ENCODE data around the gene XCL2.
"Not testable (repeated sequence)": the region's sequence is repeated elsewhere in the genome, so short reads cannot be mapped to it uniquely, and the experiment has no call there.

Gene XCL2, protein sequence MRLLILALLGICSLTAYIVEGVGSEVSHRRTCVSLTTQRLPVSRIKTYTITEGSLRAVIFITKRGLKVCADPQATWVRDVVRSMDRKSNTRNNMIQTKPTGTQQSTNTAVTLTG

DNA sequence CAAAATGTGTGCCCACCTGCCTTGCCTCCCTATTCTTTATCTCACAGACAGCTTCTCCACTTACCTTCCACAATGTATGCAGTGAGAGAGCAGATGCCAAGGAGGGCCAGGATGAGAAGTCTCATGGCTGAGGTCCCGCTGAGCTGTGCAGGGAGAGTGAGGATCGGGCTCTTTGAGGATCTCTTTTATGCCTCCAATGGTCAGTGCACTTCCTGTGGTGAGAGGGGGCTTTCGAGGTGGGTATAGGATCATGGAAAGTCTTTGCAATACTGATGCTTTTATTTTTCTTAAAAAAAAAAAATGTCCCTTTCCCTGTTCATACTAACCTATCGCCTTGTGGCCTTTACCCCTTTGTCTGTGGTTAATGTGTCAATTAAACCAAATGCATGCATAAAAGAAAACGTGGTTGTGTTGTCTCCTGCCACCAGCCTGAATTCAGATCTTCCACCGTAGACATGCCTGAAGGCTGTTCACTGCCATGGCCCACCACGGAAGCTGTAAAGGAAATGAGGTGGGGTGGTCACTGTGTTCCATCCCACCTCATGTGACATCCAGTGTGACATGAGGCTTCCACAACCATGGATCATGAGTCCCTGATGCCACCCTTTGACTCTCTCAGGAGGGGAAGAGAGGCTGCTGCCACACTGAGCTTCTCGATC lies at the start of gene XCL2:
Gene XCL2 (minus strand): TSS at position 158 of the 659 bp plus-strand sequence. CDS start 33 bp downstream, at position 125.
- not testable (repeated sequence) for DNase-seq (ENCODE audit: low read depth)

DNA sequence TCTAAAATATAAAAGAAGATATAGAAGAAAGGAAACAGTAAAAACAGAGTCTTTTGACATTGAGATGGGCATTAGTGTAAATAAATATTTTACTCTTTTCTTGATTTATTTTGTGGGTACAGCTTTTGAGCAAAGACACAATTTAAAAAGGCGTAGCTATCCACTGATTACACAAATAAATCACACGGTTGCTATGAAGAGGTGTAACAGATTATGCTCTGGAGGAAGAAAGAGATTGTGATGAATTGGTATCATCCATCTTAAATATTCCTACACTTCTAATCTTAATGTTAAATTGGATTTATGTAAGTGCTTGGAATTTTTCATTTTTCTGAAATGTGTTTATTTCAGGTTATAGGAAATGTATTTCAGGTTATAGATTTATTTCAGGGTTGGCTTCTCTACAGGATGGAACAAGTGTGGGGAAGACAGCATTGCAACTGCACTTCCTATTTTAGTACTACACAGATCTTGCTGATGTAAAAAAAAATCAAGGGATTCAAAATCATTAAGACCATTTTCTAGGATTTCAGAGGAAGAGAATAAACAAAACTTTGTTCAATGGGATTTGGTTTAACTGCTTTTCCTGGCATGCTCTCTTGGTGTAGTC lies 47.9 kb upstream of the XCL2 start:
- DNase-seq (ENCODE audit: low read depth) = no peak

DNA sequence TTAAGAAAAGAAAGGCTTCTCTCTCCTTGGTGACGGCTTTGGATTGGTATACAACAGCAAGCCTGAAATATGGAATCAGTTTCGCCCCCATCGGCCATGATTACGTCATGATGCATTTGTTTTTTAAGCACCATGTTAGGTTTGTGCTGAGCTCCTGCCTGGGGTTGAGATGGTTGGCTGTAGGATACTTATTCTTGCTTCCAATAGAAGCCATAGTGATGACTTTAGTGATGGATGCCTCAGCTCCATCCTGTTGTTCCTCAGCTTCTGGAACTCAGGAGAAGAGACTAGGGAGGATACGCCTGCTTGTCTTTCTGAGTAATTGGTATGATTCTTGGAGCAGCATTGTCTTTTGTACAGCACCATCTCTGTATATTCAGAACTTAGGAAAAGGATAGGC lies 47.3 kb upstream of the XCL2 start:
- no peak for DNase-seq (ENCODE audit: low read depth)

DNA sequence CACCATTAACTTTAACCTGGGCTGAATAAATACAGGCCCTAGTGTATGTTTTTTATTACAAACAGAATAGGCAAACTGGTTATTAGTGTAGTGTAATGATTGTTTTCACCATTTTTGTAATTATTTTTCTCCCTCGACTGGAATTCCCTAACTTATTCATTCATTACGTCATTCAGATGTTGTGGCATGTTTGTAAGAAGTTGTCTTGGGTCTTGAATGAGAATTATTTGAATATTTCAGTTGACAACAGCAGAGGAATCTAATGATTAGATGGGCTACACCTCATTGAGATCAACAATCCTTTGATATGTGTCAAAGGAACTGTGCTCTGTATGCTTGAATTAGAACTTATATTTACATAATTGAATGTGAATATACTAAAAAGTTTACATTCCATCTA lies 45.4 kb upstream of the XCL2 start:
- no peak for DNase-seq (ENCODE audit: low read depth)

DNA sequence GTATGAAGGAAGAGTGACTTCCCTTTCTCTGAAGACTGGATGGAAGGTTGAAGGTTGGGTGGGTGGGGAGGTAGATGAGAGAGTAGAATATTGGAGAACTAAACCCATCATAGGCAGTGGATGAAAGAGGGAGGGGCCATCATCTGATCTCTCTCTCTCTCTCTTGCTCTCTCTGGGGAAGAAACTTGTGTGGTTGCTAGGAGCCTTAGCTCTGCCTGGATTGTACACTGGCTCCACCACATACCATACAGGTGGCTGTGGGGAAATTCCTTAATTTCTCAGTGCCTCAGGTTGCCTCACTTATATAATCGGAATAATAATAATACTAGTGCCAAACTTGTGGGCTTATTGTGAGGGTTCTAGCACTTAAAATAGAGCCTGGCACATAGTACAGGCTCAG lies 42.1 kb upstream of the XCL2 start:
- DNase-seq (ENCODE audit: low read depth) = no peak

DNA sequence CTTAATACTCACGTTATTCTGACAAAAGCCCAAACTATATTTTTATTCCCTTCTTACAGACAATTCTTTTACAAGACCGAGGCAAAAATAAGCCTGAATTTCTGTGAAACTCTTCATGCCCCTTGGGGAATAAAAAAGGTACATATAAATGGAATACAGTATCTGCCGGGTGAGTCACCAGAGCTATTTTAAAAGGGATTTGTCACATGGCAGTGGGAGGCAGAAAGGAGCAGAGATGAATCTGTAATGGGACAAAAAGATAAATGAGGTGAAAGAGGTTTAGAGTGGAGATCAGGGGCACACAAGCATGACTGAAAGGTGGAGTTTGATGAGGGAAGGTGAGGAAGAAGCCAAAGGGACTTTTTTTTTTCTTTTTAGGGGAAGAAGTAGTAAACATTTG lies 41.4 kb upstream of the XCL2 start:
- DNase-seq (ENCODE audit: low read depth) = no peak

DNA sequence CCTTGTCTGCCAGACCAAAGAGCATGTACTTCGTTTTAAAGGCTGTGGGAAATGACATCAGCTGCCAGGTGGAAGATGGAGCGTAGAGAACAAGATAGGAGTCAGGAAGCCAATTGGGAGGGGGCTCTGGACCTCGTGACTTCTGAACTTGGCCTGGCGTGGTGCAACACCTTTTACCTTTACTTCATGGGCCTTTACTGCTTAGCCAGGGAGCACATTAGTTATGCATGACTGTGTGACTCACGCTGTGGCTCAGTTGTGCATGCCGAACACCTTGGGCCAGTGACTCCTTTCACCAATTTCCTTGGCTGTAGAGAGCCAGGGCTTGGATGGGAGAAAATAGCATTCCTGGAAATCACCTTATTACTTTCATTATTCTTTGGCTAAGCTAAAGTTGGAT lies 39.8 kb upstream of the XCL2 start:
- DNase-seq (ENCODE audit: low read depth) = no peak

DNA sequence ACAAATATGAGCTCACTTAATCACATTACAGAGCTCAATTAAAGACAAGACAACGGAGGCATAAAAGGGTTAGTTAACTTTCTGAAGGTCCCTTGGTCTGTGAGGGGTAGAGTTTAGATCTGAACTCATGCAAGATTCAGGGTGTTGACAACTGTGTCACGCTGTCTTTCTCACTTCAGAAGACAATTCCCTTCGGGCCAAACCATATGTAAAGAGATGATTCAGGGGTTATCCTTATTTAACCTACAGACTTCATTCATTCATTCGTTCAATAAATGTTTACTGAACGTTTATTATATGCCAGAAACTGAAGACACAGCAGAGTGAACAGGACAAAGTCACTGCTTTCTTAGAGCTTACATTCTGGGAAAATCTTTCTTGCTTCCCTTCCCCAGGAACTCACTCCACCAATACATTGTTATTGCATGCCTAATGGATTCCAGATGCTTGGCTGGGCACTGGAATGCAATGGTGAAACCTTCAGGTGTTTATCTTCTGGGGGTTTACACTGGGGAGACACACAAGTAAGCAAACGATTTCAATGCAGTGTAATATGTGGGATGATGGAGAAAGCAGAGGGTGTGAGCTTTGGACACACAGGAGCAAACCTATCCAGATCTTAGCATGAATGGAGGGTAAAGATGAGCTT lies 39.0 kb upstream of the XCL2 start:
- no peak for DNase-seq (ENCODE audit: low read depth)

DNA sequence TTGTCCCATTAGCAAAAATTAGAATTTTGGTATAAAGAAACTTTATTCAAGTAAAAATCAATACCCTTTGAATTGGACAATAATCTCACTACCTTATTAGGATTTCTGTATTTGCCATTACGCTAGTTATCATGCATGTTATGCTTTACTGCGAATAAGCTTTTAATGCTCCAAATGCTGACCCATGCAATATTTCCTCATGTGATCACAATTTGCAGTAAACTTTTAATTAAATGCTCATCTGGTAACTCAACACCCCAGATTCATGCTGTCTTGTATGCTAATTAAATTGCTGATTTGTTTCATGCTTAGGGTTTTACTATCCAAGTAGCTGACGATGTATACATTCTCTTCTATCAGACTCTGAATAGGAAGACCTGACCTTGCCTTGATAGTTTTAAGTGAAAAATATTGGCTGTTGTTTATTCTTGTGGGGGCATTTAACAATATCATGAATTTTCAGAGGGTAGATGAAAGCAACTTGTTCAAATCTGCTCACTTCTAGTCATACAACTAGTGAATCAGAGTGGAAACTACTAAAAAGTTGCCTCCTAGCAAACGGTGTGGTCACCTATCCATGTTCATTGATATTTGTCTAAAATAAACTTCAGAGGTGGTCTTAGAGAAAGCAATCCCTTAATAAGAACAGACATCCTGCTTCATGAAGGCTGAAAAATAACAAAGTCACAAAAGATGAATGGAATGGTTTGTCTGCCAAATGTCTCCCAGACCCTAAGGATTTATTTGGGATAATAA lies 38.2 kb upstream of the XCL2 start:
- DNase-seq (ENCODE audit: low read depth) = no peak

DNA sequence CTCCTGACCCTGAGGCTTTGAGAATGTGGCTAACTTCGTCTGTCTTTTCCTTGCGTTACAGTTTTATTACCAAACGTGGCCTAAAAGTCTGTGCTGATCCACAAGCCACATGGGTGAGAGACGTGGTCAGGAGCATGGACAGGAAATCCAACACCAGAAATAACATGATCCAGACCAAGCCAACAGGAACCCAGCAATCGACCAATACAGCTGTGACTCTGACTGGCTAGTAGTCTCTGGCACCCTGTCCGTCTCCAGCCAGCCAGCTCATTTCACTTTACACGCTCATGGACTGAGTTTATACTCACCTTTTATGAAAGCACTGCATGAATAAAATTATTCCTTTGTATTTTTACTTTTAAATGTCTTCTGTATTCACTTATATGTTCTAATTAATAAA lies 37.2 kb upstream of the XCL2 start:
- not testable (repeated sequence) for DNase-seq (ENCODE audit: low read depth)

DNA sequence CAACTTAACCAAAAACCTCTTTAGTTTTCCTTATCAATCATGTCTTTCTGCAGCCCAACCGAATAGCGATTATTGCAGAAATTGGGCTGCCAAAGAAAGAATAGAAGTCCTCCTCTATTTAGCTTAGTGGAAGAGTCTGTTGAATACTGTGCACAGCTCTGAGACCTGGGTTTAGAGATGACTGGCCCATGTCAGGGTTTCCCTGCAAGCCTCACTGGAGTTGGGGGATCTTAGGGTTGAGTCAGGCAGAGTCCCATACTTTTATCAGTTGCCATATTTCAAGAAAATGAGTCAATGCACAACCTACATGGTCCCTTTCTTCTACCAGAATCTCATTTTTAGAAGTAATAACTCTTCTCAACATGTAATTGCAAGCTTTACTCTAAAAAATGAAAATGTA lies 36.5 kb upstream of the XCL2 start:
- not testable (repeated sequence) for DNase-seq (ENCODE audit: low read depth)

DNA sequence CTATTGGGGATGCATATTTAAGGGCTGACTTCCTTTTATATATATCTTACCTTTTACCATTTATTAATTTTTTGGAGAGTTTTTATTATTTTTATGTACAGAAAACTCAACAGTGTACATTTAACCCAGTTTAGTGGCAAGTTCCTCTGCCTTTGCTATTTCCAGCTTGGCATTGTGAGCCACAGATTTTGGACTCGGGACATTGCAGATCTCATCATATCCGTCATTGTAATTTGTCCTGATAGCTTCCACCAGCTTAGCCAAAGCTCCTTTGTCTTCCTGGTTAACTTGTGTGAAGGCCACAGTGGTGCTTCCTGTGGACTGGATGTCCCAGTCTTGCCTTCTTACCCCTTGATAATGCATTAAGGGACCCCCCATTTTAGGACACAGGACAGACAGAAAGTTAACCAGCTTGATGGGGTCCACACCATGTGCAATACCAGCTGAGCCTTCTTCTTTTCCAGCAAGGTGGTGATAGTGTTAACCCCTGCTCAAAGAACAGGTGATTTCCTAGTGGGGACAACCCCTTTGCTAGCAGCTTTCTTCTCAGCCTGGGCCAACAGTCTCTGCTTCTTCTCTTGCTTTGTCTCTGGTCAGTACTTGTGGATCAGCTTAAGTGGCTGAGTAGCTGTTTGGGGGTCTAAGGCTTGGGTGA lies 34.9 kb upstream of the XCL2 start:
- DNase-seq (ENCODE audit: low read depth) = not testable (repeated sequence)

DNA sequence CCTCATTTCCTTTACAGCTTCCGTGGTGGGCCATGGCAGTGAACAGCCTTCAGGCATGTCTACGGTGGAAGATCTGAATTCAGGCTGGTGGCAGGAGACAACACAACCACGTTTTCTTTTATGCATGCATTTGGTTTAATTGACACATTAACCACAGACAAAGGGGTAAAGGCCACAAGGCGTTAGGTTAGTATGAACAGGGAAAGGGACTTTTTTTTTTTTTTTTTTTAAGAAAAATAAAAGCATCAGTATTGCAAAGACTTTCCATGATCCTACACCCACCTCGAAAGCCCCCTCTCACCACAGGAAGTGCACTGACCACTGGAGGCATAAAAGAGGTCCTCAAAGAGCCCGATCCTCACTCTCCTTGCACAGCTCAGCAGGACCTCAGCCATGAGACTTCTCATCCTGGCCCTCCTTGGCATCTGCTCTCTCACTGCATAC lies 32.5 kb upstream of the XCL2 start, which contains the start of gene XCL1:
Gene XCL1 (plus strand): TSS at position 361 of the 444 bp plus-strand sequence. CDS start 33 bp downstream, at position 394.
- not testable (repeated sequence) for DNase-seq (ENCODE audit: low read depth)

DNA sequence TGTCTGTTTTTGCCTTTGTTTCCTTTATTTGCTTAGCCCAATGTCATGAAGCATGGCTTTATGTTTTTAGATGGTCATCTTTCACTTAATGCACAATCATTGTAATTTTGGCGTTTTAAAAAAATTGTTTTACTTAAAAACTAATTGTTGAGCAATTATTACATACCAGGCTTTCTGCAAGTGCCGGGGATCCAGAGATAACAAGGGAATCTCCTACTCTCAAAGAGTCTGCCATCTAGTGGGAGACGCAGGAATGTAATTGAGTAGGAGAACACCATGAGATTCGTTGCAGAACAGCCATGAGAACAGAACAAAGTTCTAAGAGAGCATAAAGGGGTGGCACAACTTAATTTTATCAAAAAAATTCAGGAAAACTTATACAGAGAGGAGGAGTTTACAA lies 30.4 kb upstream of the XCL2 start:
- DNase-seq (ENCODE audit: low read depth) = not testable (repeated sequence)

DNA sequence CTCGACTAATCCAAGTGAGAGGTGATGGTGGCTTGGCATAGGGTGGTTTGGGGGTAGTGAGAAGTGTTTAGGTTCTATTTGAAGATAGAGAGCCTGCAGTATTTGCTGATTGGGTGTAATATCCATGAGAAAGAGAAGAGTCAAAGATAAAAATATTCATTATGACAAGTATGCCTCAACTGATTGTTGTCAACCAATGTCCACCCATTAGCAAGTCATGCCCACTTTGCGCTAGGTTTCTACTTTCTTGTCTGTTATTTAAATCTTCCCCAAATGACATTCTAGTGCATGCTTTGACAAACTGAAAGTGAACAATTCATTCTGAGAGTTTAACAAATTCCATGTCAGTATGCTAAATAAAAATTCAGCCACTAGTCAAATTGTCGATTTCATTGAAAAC lies 28.8 kb upstream of the XCL2 start:
- DNase-seq (ENCODE audit: low read depth) = no peak

DNA sequence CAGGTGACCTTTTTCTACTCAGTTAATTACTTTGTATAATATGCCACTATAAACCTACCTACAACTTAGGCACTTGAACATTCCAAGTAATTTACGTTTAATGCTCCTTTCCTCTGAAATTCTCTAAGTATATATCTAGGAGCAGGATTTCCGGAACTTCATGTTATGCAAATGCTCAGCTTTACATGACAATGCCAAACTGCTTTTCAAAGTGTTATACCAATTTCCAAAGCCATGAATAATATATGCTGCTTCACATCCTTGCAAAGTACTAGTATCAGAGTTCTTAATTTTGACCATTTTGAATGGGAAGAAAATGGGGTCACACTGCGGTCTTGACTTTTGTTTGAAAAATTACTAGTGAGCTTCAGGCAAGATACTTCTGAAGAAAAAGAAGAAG lies 26.9 kb upstream of the XCL2 start:
- no peak for DNase-seq (ENCODE audit: low read depth)

DNA sequence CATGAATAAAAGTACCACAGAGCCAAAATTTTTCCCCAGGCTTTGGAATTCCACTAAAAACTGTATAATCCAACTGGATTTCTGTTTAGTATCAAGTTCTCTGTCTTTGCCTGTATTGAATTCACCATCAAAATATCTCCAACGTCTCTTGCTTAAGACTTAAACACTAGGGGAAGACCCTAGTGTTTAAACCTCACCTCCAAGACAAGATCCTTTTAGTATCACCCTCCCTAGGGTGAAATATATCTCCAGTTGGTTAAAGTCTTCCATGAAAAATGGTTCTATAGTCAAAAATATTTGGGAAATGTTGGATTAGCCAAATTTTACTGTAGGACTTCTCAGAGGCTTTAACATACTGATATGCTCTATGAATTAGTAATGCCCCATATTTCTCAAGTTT lies 24.5 kb upstream of the XCL2 start:
- no peak for DNase-seq (ENCODE audit: low read depth)

DNA sequence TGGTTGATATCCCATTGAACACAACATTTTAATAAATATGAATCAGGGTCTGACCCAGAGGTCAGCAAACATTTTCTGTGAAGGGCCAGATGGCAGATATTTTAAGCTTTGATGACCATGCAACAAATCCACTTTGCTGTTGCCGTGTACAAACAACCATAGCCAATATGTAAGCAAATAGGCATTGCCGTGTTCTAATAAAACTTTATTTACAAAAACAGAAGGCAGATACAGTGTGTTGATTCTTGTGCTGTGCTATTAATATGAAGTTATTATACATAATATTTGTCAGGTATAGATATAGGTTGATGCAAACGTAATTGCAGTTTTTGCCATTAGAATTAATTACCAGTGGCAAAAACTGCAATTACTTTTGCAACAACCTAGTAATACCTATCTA lies 23.8 kb upstream of the XCL2 start:
- DNase-seq (ENCODE audit: low read depth) = no peak

DNA sequence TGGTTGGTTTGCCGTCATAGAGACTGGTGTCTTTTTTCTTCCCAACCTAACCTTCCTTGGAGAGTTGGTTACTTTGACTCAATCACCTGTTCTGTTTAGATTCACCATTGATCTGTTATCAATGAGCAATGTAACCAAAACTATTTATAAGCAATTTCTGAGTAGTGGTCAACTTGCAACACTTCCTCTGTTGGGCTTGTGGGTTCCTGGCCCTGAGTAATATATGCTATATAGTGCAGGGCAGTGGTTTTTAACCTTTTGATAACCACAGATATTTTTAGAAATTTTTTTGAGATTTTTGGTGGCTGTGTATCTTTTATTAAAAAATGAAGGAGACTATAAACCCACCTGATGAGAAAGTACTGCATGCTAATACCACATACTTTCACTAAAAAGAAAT lies 23.2 kb upstream of the XCL2 start:
- DNase-seq (ENCODE audit: low read depth) = no peak

DNA sequence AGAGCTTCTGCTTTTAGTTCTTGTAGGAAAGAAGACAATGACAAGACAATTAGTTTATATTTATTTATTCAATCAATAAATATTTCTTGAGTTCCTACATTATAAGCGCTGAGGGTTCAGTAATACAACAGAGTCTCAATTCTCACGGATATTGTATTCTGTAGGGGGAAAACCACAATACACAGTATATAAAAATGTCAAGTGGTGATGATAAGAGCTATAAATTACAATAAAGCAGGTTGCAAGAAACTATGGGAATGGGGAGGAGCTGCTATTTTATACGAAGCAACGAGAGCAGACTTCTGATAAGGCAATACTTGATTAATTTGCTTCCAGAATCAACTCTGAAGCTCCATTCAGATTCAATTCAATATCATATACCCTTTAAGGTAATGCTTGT lies 22.0 kb upstream of the XCL2 start:
- DNase-seq (ENCODE audit: low read depth) = no peak

DNA sequence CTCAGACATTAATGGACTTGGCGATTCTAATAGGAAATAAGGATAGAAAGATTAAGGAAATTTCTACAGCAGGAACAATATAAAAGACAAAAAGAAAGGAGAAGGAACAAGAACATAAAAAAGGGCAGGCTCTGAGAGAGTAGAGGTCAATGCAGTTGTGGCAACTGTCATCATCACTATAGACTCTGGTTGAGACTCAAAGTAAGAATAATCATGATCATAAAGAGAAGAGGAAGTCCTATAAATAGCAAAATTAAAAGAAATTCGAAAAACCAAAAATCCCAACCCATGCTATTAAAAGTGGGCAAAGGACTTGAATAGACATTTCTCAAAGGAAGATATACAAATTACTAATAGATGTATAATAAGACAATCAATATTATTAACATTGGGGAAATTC lies 18.2 kb upstream of the XCL2 start:
- no peak for DNase-seq (ENCODE audit: low read depth)

DNA sequence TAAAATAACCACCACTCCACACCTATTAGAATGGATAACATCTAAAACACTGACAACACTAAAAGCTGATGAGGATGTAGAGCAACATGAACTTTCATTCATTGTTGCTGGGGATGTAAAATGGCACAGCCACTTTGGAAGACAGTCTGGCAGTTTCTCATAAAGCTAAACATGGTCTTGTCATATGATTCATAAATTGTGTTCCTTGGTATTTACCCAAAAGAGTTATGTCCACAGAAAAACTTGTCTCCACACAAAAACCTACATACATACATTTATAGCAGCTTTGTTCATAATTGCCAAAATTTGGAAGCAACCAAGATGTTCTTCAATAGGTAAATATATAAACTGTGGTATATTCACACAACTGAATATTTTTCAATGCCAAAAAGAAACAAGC lies 16.6 kb upstream of the XCL2 start:
- DNase-seq (ENCODE audit: low read depth) = no peak

Data from stimulated activated CD8-positive, alpha-beta memory T cell treated with anti-CD3 and anti-CD28 coated beads, Interleukin-15, amount 100 ng/mL, for 1 hour (primary cell).